Suprapubic skin (tissue), 4 donors: ENCODE results near the gene UBE3A. TPM values are rescaled to one million over a fixed set of nuclear protein-coding genes. Genes with fewer than 3 reads are reported as not detected.

Experiments
- DNase-seq, 2 donors: peaks; one replicate each; pipeline ENCODE4 v3.0.0-alpha.2; 2019; ENCODE audit warnings: low spot score in 2 of 2
- H3K27ac ChIP-seq: fragments of 200-600 bp; sonication (generic); one replicate; pipeline ENCODE4 v1.5.1; 2019
- H3K27me3 ChIP-seq: fragments of 200-600 bp; sonication (generic); one replicate; pipeline ENCODE4 v1.5.1; 2019
- H3K36me3 ChIP-seq: fragments of 200-600 bp; sonication (generic); one replicate; pipeline ENCODE4 v1.5.1; 2019
- H3K4me1 ChIP-seq: fragments of 200-600 bp; sonication (generic); one replicate; pipeline ENCODE4 v1.5.1; 2019
- H3K4me3 ChIP-seq: fragments of 200-600 bp; sonication (generic); one replicate; pipeline ENCODE4 v1.5.1; 2019; ENCODE audit warnings: mild to moderate bottlenecking
- H3K9me3 ChIP-seq: fragments of 200-600 bp; sonication (generic); one replicate; pipeline ENCODE4 v1.5.1; 2019
- CTCF ChIP-seq, 2 donors: fragments of 200-600 bp in 1 of 2; fragments of 450-650 bp in 1 of 2; sonication (generic) in 1 of 2; IDR thresholded peaks; one replicate each; pipeline ENCODE4 v1.5.1; 2016 to 2019; ENCODE audit warnings: antibody characterized with exemption in 2 of 2, mild to moderate bottlenecking in 1 of 2, moderate library complexity in 1 of 2
- EP300 ChIP-seq: sonication (generic); formaldehyde crosslinking; IDR thresholded peaks from one replicate; pipeline ENCODE4 v1.6.1; 2017; ENCODE audit warnings: antibody characterized with exemption
- POLR2A ChIP-seq, 2 donors: fragments of 450-650 bp; IDR thresholded peaks; one replicate each; pipeline ENCODE4 v1.6.1; 2017; ENCODE audit warnings: antibody characterized with exemption in 2 of 2, mild to moderate bottlenecking in 2 of 2, moderate library complexity in 2 of 2
- POLR2AphosphoS5 ChIP-seq, 3 donors: sonication (generic); formaldehyde crosslinking; IDR thresholded peaks; one replicate each; pipeline ENCODE4 v1.6.1; 2017; ENCODE audit warnings: antibody characterized with exemption in 3 of 3
- WGBS: methylation state at CpG from one replicate; pipeline ENCODE4 v1.1.5; 2018; 5-methylcytosine and 5-hydroxymethylcytosine counted together
- total RNA-seq, 4 donors: library from RNA; depleted of rRNA; stranded (reverse); fragments of >200 nt; gene quantifications; one replicate each; pipeline ENCODE4 v1.1.0, GENCODE V29; 2016

UBE3A gene
- total RNA-seq, 4 donors from 2014 or later, result 64.0 to 100 (median 85.0) TPM

- Histone ChIP-seq H3K4me1 (no peaks in the 10 kb centered on the region), H3K9me3 (no peaks in the 10 kb centered on the region), H3K4me3 (no peak overlapping the region), H3K27ac (no peak overlapping the region), H3K36me3 (peaks cover under 1% of the 10 kb centered on the region), H3K27me3 (no peaks in the 10 kb centered on the region)
- no peak for DNase-seq
- TF ChIP-seq EP300 (no peak), POLR2A (IDR thresholded peaks at IDR 0.05) (no peak), CTCF (IDR thresholded peaks at IDR 0.05) (no peak), POLR2AphosphoS5 (IDR thresholded peaks at IDR 0.05) (no peak)
- 77% methylated on average over 2 of the region's 2 CpGs for WGBS
Observed at GRCh38 chr15:25329696-25330095, 109.1 kb downstream of the UBE3A start.

- Histone ChIP-seq H3K36me3 (peaks cover 4% of the 10 kb centered on the region), H3K27me3 (no peaks in the 10 kb centered on the region), H3K27ac (no peak overlapping the region), H3K4me1 (no peaks in the 10 kb centered on the region), H3K9me3 (no peaks in the 10 kb centered on the region), H3K4me3 (no peak overlapping the region)
- TF ChIP-seq EP300, result no peak
- TF ChIP-seq POLR2A (IDR thresholded peaks at IDR 0.05), result no peak
- no peak for TF ChIP-seq POLR2AphosphoS5 (IDR thresholded peaks at IDR 0.05)
- TF ChIP-seq CTCF (IDR thresholded peaks at IDR 0.05), result no peak
- no peak for DNase-seq
- WGBS, result 95% methylated on average over 5 of the region's 5 CpGs
Observed at GRCh38 chr15:25327686-25328085, 111.1 kb downstream of the UBE3A start.

GRCh38 chr15:25325187-25325586, 113.6 kb downstream of the UBE3A start:
- H3K9me3 ChIP-seq, result peaks cover 14% of the 10 kb centered on the region
- no peaks in the 10 kb centered on the region for H3K4me1 ChIP-seq
- TF ChIP-seq CTCF (IDR thresholded peaks at IDR 0.05) (no peak), EP300 (no peak), POLR2AphosphoS5 (IDR thresholded peaks at IDR 0.05) (no peak), POLR2A (IDR thresholded peaks at IDR 0.05) (no peak)
- no peak overlapping the region for H3K27ac ChIP-seq
- 44% methylated on average over 1 of the region's 1 CpG for WGBS
- H3K27me3 ChIP-seq, result no peaks in the 10 kb centered on the region
- peaks cover 4% of the 10 kb centered on the region for H3K36me3 ChIP-seq
- no peak overlapping the region for H3K4me3 ChIP-seq
- DNase-seq, result no peak

- no peak overlapping the region for H3K27ac ChIP-seq
- no peak overlapping the region for H3K4me3 ChIP-seq
- TF ChIP-seq EP300 (no peak), POLR2AphosphoS5 (IDR thresholded peaks at IDR 0.05) (no peak), CTCF (IDR thresholded peaks at IDR 0.05) (no peak), POLR2A (IDR thresholded peaks at IDR 0.05) (no peak)
- WGBS, result 82% methylated on average over 1 of the region's 1 CpG
- no peaks in the 10 kb centered on the region for H3K27me3 ChIP-seq
- peaks cover 30% of the 10 kb centered on the region for H3K9me3 ChIP-seq
- DNase-seq, result no peak
- H3K36me3 ChIP-seq, result peaks cover 4% of the 10 kb centered on the region
- no peaks in the 10 kb centered on the region for H3K4me1 ChIP-seq
Observed at GRCh38 chr15:25323420-25323819, 115.4 kb downstream of the UBE3A start.

GRCh38 chr15:25287823-25288222, 151.0 kb downstream of the UBE3A start:
- 67% methylated on average over 3 of the region's 3 CpGs for WGBS
- DNase-seq, result no peak

More at GRCh38 chr15:25287823-25288222, 151.0 kb downstream of the UBE3A start:
- no peaks in the 10 kb centered on the region for H3K36me3 ChIP-seq
- no peaks in the 10 kb centered on the region for H3K27me3 ChIP-seq
- no peaks in the 10 kb centered on the region for H3K4me1 ChIP-seq
- no peak overlapping the region for H3K4me3 ChIP-seq
- peaks cover 4% of the 10 kb centered on the region for H3K9me3 ChIP-seq
- no peak overlapping the region for H3K27ac ChIP-seq
- TF ChIP-seq POLR2AphosphoS5 (IDR thresholded peaks at IDR 0.05) (no peak), EP300 (no peak), CTCF (IDR thresholded peaks at IDR 0.05) (no peak), POLR2A (IDR thresholded peaks at IDR 0.05) (no peak)
